ENCODE data around the gene PCSK1.

Gene PCSK1

GRCh38 chr5:96433066-96433447 is at the start of gene PCSK1:
PCSK1 (minus strand) TSS chr5:96433248; CDS start chr5:96433042, 206 bp downstream.
- no peak for DNase-seq

GRCh38 chr5:96481867-96482266 is 48.8 kb upstream of the PCSK1 start:
- DNase-seq: no peak

GRCh38 chr5:96481009-96481786 is 48.1 kb upstream of the PCSK1 start:
- no peak for DNase-seq

GRCh38 chr5:96478983-96479382 is 45.9 kb upstream of the PCSK1 start:
- DNase-seq: no peak

- DNase-seq: no peak
Observed at GRCh38 chr5:96476654-96477053, 43.6 kb upstream of the PCSK1 start.

- DNase-seq: no peak
Observed at GRCh38 chr5:96474073-96474472, 41.0 kb upstream of the PCSK1 start.

- DNase-seq: no peak
Observed at GRCh38 chr5:96473155-96473554, 40.1 kb upstream of the PCSK1 start.

GRCh38 chr5:96470785-96471184 is 37.7 kb upstream of the PCSK1 start:
- no peak for DNase-seq

GRCh38 chr5:96468956-96469355 is 35.9 kb upstream of the PCSK1 start:
- DNase-seq: no peak

GRCh38 chr5:96463091-96463490 is 30.0 kb upstream of the PCSK1 start:
- DNase-seq: no peak

- DNase-seq: no peak
Observed at GRCh38 chr5:96459313-96460121, 26.5 kb upstream of the PCSK1 start.

GRCh38 chr5:96458176-96458575 is 25.1 kb upstream of the PCSK1 start:
- DNase-seq: no peak

GRCh38 chr5:96455789-96456188 is 22.7 kb upstream of the PCSK1 start:
- no peak for DNase-seq

- DNase-seq: no peak
Observed at GRCh38 chr5:96453394-96453793, 20.3 kb upstream of the PCSK1 start.

- no peak for DNase-seq
Observed at GRCh38 chr5:96447949-96448348, 14.9 kb upstream of the PCSK1 start.

GRCh38 chr5:96440185-96440538 is 7.1 kb upstream of the PCSK1 start:
- DNase-seq: no peak

- no peak for DNase-seq
Observed at GRCh38 chr5:96439477-96440184, 6.6 kb upstream of the PCSK1 start.

GRCh38 chr5:96434201-96434645 is 1.2 kb upstream of the PCSK1 start:
- no peak for DNase-seq

- DNase-seq: no peak
Observed at GRCh38 chr5:96432216-96433065, 607 bp downstream of the PCSK1 start.

- DNase-seq: no peak
Observed at GRCh38 chr5:96431376-96432187, 1.5 kb downstream of the PCSK1 start.

GRCh38 chr5:96427824-96428223 is 5.2 kb downstream of the PCSK1 start:
- DNase-seq: no peak

- no peak for DNase-seq
Observed at GRCh38 chr5:96426831-96427230, 6.2 kb downstream of the PCSK1 start.

Measured in SIG-M5 (cell line).